Epithelial cell of prostate (primary cell): ENCODE data around the gene DTX2.
"Not testable (repeated sequence)": the region's sequence is repeated elsewhere in the genome, so short reads cannot be mapped to it uniquely, and the experiment has no call there.

Source experiments
- DNase-seq: peaks from one replicate; pipeline ENCODE4 v3.0.0-alpha.2; 2011; ENCODE audit warnings: low read depth, low spot score
- H3K27ac ChIP-seq: fragments of 450-650 bp; 2 replicates; pipeline ENCODE4 v1.5.1; 2017; ENCODE audit warnings: mild to moderate bottlenecking

Gene DTX2

DNA sequence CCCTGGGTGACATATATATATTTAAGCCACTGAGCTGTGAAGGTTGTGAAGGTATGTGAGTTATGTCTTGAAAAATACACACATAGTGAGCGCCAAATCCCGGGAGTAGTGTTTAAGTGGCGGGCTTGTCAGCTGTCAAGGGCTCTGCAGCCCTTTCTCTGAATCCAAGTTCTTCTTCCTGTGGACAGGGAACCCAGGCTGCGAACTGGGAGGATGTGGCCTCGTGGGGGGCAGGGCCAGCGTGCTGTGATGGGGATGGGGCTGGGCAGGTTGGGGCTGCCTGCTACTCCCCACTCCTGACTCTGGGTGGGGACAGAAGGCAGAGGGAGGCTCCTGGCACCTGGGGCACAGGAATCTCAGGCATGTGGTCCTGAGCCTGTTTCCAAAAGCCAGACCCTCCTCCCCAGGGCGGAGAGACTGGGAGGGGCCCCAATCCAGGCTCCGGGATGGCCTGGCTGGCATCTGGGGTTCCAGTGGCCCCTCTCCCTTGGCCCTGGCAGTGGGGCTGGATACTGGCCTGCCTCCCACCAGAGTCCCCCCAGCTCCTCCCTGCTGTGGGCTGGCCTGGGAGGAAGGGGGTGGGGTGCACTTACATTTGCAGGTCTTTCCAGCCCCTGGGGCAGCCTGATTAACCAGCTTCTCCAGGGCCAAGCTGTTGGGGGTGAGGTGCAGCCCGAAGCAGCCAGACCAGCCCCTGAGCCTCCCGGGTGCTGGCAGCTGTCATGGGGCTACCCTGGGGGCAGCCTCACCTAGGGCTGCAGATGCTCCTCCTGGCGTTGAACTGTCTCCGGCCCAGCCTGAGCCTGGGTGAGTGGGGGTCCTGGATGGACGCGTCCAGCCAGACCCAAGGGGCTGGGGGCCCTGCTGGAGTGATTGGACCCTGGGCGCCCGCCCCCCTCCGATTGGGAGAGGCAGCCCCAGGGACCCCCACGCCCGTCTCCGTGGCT, 48.7 kb downstream of the DTX2 start, which contains the start of gene UPK3B:
Gene UPK3B, plus strand, starts transcription at position 622 of the 947 bp plus-strand sequence. Its CDS starts 101 bp downstream, at position 723.
- H3K27ac ChIP-seq: peak within 1 kb of the TSS; percentile 16
- no peak for DNase-seq

DNA sequence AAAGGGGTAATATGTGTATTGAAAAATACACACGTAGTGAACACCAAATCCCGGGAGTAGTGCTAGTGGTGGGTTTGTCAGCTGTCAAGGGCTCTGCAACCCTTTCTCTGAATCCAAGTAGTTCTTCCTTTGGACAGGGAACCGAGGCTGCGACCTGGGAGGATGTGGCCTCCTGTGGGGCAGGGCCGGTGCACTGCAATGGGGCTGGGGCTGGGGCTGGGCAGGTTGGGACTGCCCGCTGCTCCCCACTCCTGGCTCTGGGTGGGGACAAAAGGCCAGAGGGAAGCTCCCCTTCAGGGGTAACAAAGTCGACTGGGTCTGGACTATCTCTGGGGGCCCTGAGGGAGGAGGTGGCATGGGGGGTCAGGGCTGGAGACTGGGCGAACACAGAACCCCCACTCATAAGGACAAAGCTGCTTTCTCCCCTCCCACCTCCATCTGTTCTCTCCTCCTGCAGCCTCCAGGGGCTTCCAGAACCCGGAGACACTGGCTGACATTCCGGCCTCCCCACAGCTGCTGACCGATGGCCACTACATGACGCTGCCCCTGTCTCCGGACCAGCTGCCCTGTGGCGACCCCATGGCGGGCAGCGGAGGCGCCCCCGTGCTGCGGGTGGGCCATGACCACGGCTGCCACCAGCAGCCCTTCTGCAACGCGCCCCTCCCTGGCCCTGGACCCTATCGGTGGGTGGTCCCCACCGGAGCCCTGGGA, 49.8 kb downstream of the DTX2 start:
- DNase-seq, H3K27ac ChIP-seq: not testable (repeated sequence)

DNA sequence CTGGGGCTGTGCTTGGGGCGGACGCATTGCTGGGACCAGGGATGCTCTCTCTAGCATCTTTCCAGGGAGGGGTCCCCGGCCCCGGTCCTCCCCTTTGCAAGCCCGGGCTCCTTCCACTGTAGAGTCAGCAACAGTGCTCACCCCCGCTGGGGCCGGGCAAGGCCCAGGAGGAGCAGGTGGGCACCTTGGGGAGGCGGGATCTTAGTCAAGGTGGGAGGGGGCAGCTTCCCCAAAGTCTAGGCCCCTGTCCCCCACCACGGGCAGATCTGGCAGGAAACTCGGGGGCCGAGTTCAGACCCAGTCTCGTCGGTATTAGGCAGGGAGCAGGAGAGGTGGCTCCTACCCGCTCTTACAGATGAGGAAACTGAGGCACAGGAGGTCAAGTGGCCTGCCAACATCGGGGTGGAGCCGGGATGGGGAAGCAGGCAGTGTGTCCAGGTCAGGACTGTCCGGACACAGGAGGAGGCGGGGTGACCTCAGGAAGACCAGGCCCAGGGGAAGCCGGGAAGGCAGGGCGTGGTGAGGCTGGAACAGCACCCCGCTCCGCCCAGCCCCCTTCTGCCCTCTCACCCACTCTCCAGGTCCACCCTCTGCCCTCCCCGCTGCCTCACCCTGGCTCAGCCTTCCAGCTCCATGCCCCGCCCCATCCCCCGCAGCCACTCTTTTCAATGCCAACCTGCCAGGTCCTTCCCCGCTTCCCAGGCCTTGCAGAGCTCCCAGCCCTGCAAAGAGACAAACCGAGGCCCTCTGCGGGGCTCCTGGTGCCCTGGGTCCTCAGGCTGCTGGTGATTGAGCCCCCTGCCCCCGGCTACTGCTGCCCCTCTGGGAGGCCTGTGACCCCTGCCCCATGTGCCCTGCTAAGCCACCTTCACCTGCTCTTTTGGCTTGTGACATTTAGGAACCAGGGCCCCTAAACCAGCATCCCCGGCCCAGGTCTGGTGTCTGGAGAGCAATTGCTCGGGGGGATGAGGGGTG, 50.7 kb downstream of the DTX2 start:
- H3K27ac ChIP-seq, DNase-seq: not testable (repeated sequence)

DNA sequence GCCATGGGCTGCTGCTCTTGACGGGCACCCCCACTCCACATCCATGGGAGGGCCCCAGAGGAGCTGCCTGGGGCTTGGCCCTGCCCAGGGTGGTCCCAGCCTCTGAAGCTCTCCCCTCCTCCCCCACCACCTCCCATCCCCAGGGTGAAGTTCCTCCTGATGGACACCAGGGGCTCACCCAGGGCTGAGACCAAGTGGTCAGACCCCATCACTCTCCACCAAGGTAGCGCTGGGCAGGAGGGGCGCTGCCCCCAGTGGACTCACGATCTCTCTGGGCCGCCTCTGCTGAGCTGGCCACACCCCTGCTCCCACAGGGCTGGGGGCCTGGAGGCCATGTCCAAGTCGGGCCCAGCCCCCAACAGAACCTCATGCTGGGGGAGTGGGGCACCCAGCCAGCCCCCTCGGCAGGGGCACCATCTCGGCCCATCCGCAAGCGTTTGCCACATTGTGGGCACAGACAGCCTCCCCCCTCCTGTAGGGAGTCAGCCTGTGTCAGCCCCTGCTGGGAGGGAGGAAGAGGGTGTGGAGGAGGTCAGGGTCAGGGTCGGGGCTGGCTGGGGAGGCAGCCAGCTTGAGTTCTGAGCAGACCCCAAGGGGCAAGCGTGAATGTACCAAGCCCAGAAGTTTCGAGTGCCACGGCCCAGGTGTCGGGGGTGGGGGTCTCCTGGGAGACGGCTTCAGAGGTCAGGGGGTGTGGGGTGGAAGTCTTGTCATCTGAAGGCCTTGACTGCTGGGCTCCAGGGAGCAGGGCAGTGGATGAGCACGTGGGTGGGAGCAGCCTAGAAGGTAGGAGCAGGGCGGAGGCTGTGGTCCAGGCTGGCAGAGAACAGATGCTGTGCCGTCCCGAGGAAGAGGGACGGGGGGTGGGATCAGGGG, 51.7 kb downstream of the DTX2 start:
- no peak overlapping the region for H3K27ac ChIP-seq
- DNase-seq: no peak

GRCh38 chr7:76513817-76514799, 52.6 kb downstream of the DTX2 start:
- no peak overlapping the region for H3K27ac ChIP-seq
- DNase-seq: no peak

GRCh38 chr7:76514926-76515771, 53.6 kb downstream of the DTX2 start:
- no peak for DNase-seq
- H3K27ac ChIP-seq: no peak overlapping the region

DNA sequence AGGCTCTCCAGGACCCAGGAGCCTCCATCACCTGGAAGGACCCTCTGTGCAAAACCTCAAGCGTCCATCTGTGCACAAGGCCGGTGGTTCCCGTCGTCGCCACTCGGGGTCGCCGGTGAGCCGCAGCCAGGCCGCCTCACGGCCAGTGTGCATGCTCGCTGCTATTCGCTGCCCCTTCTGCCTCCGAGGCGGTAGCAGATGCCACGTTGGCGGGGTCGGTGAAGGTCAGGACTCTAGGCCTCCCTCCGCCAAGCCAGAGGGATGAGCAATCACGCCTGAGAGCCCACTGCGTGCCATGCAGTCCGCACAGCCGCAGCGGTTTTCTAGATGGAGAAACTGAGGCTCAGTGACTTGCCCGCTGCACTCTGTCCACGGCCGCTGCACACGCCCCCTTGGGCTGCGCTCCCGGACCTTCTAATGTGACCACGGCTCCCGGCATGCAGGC, 54.5 kb downstream of the DTX2 start:
- no peak for DNase-seq
- no peak overlapping the region for H3K27ac ChIP-seq

- not testable (repeated sequence) for H3K27ac ChIP-seq
Observed at GRCh38 chr7:76516932-76517331, 55.4 kb downstream of the DTX2 start.

GRCh38 chr7:76526183-76526582, 64.7 kb downstream of the DTX2 start:
- H3K27ac ChIP-seq: not testable (repeated sequence)

More at GRCh38 chr7:76516932-76517331, 55.4 kb downstream of the DTX2 start:
- not testable (repeated sequence) for DNase-seq

DNA sequence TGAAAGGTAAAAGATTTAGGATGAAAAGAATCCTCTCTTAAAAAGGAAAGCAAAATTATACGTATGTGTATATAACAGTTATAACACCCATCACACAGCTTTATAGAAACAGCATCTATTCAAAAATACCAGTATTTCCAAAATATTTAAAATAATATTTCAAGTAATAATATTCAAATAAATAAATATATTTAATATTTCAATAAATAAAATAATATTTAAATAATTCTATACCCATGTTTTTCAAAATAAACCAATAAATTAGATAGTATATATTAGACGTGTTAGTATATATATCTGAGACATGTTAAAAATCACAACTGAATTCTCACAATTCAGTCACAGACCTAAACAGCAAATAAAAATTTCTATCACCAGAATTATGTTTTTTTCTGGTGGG, 70.1 kb downstream of the DTX2 start:
- not testable (repeated sequence) for H3K27ac ChIP-seq, DNase-seq

More at GRCh38 chr7:76526183-76526582, 64.7 kb downstream of the DTX2 start:
- DNase-seq: not testable (repeated sequence)

- DNase-seq, H3K27ac ChIP-seq: not testable (repeated sequence)
Observed at GRCh38 chr7:76543197-76543596, 81.7 kb downstream of the DTX2 start, which contains the start of gene SPDYE16. Gene SPDYE16, minus strand, starts transcription at chr7:76543297. Its CDS starts 1,838 bp downstream, at chr7:76541459.

GRCh38 chr7:76549025-76549854, 87.7 kb downstream of the DTX2 start:
- not testable (repeated sequence) for DNase-seq
- H3K27ac ChIP-seq: peak overlapping the region; percentile 69

DNA sequence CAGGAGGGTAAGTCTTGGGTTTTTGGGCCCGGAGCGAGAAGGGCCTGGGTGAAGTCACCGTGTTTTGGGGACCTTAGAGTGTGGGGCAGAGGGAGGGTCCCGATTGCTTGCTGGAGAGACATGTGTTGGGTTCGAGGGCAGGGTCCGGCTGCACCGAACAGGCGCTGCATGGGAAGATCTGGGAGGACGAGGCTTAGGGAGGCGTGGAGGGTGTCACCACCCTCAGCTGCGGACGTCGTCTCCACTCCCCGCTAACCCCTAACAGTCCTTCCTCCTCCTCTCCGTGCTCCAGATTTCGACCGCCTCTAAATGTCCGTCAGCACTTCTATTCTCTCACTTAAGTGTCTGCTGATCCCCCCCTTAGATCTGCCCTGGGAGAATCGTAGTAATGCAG, 88.3 kb downstream of the DTX2 start:
- peak overlapping the region; percentile 69 for H3K27ac ChIP-seq
- not testable (repeated sequence) for DNase-seq

DNA sequence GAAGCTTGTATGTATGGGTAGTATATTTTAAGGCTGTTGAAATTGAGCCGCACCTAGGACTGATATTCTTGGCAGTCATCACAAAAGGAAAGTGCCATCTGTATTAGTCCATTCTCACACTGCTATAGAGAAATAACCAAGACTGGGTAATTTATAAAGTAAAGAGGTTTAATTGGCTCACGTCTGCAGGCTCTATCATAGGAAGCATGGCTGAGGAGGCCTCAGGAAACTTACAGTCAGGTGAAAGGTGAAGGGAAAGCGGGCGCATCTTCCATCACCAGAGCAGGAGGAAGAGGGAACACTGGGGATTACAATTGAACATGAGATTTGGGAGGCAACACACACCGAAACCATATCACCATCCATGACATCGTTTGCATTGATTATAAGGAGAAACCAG, 90.5 kb downstream of the DTX2 start:
- DNase-seq, H3K27ac ChIP-seq: not testable (repeated sequence)
